ENCODE results near the gene ITGA11.

The ITGA11 gene

DNA sequence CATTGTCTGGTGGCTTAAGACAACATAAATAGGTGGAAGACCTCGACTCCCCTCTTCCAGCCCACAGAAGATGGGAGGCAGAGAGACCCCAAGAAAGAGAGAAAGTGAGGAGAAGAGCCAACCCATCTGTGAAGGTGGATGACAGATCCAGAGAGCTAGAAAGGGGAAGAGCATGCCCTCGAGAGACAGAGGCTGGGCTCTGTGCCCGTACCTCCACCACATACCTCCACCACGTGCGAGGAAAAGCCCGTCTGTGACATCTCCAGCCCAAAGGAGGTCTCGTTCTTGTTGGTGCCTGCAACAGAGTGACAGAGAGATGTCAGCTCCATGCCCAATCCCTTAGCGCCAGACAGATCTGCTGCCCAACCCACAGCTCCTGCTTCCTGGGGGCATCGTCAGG, 83.4 kb downstream of the ITGA11 start:
- no peak for DNase-seq

DNA sequence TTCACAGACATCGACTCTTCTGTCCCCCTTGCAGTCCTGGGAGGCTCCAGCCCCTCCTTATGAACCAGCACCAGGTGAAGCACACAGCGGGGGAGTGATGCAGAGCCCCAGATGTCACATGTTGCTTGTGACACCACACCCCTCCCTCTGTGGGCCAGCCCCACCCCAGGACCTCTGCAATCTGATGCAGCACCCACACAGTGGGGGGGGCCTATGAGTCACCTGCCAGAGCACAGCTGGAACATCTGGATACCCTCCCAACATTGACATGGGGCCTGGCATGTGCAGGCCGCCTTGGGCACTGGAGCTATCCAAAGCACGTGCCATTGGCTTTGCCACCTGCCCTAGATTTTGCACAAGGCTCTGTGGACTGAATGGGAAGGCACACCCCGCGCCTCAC, 83.9 kb downstream of the ITGA11 start:
- DNase-seq = no peak

DNA sequence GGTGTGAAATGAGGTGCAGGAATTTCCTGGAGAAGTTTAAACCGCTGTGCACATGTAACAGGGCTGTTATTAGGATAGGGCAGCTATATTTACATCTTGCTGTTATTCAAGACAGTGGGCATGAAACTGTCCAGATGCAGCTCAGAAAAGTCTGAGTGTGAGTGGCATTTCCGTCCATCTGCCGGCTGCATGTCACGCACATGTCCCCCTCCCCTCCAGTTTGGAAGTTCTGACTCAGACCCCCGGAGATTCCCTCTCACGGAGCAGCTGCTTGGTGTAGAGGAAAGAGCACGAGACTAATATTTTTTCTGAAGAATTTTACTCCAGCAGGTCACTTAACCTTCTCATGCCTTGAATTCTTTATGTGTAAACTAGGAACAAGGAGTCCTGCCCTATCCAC, 84.6 kb downstream of the ITGA11 start:
- no peak for DNase-seq

DNA sequence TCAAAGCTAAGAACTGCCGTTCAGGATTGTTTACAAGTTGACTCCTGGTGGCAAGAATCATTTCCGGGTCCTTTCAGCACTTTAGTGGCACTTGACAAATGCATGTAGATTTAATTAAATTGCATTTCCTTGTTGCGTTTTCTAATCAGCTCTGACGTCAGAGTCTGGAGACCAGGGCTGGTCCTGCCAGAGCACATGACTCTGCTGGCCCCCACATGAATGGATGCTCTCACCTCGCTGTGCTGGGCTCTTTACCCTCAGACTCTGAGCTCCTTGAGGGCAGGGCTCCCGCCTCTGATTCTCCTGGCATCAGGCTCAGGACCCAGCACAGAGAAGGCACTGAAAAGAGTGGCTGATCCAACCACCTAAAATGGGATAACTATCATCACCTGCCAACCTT, 85.0 kb downstream of the ITGA11 start:
- no peak for DNase-seq

DNA sequence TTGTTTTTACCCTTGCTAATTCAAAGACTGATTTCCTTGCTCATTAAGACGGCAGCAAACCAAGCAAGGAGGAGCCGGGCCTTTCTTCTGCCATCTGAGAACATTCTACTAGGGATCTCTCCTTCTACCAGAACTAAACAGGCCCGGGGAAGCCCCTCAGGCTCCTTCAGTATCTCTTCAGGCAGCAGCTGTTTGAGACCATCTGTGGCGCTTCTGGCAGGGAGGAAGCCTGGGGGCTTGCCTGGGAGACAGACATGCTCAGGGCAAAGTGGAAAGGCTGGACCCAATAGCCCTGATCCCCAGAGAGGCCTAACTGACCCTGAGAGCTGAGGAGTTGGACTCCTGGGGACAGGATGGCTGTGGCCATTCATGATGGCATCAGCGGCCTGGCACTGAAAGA, 86.5 kb downstream of the ITGA11 start:
- DNase-seq = no peak

DNA sequence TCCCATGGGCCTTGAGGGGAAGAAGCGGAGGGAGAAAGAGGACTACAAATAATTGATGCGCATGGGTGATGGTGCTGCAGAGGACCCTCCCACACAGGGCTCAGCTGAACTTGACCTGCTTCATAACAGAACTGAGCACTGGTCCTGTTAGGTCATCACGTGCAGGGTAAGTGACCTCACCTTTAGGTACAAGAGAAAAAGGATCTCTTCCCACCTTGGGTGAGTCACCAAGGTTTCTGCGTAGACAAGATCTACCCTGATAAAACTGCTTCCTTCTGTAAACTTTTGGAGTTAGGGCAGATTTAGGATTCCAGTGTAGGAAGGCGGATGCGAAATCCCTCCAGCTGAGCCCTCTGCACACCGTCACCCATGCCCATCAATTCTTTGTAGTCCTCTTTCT, 87.4 kb downstream of the ITGA11 start:
- no peak for DNase-seq

DNA sequence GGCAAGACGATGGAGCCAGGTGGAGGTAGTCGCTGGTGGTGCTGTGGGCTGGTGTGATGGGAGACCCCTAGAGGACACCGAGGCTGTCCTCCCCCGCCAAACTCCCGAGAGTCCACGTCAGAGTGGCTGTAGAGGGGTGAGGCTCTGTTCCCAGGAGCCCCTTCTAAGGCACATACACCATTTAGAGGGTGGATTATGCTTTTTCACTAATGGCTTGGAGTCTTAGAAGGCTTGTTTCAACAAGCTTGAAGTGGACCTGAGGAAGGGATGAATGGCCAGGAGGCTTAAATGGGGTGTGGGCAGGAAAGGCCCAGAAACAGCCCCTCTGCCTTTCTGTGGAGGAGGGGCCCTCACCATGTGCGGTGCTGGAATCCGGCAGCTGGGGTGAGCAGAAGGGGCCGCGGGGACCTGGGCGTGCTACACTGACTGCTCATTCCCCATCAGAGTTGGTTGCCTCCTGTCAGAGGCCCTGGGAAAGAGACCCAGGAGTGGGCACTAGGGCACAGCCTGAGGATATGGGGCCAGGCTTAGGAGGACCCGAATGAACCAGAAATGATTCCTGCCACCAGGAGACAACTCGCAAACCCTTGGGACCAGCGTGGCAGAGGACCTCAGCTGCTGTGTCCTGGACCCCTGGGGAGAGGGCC, 88.3 kb downstream of the ITGA11 start:
- no peak for DNase-seq

DNA sequence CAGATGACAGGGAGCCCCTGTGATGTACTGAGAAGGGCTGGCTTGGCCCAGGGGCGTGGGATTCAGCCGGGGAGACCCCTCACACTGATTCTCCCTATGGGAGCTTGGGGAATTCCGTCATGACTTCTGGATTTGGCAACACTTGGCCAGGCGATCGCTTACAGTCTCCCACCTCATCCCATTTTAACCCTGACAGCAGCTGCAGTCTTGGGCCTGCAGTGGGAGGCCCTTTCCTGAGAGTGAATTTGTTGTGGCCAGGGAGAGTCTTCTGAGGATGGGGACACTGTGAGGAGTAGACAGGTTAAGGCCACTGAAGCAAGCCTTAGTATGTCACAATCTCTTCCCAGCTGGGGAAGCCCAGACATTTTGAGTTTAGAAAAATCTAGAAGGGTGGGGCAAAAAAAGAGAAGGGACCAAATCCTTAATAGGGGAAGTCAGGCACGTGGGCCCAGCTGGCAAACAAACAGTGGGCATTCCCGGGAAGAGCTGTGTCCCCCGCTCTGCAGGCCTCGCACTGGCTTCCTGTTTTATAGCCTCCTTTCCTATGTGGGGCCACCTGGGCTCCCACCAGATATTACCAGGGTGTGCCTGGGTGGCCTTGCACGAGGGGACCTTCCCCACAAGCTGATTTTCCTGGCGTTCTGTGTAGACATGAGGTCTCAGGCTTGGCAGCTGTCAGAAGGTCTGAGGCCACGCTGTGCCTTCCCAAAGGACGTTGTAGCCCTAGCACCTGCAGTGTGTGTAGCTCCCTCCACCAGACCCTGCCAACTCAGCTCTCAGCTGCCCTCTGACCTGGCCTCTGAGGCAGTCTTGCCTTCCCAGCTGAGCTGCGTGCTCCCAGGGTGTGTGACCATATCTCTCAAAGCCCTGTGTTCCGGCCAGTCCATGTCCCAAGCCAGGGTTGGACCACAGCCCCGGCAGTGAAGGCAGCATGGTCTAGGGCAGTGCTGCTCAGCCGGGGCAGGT, 89.9 kb downstream of the ITGA11 start:
- DNase-seq = no peak

DNA sequence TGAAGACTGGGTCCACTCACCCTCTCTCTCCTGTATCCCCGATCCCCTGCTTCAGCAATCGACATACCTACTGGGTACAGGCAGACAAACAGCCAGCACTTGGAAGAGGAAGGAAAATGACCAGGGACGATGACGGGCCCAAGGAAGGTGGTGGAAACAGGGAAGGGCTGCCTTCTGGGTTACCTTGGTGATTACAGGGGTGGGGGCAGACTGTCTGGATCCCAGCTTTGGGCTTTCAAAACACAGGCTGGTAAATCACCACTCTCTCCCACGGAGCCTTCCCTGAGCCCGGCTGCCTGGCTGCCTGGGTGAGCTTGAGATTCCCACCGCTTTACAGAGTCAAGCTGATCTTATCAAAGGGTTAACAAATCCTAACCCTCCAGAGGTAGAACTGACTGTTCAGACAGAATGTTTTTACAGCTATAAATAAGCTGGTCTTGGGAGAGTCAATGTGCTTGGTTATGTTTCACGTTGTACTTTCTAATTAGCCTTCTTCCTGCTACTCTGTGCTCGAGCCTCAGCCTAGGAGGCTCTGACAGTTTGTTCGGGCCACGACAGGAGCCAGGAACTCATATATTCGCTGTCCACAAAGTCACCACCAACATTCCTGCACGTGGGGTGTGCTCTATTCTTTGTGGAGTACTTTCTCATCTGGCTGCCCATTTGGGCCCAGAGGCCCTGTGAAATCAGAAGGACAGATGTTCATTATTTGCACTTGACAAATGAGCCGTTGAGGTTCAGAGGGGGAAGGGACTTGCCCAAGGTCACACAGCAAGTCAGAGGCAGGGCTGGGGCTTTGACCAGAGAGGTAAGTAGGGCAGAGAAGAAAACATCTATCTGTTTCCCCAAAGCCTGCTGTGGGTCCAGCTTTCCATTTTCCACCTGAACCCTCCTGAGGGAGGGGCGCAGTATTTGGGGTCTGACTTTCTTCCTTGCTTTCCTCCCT, 91.0 kb downstream of the ITGA11 start:
- DNase-seq = no peak

DNA sequence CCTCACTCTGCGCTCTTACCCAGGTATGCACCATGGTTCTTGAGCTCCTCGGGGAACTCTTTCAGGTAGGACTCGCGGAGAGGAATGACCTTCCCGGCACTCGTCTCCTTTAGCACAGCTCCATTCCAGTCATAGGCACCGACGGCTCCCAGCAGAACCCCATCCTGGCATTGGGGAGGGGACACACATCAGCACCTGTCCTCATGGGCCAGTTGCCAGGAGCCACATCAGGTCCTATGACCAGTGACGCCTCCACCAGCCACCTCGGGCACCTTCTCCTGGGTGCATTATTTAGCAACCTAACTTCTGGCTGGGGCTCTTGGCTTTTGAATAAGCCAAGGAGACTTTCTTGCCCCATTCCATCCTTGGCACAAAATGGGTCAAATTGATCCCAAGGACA, 92.5 kb downstream of the ITGA11 start:
- no peak for DNase-seq

DNA sequence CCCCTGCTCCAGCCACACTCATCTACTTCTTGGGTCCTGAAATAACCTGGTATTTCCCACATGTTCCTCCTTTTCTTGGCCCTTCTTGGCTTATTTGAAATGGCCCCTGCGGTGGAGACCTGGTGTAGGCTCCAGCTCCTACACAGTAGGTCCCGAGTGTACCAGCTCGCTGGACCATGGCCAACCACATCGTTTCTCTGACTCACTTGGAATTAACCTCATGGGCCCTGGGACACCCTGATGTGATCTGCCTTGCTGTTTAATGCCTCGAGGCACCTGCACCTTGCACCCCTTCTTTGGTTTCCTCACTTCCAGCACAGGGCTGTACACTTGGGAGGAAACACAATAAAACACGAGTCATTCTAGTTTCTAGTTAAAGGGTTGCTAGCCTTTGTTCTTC, 94.1 kb downstream of the ITGA11 start:
- no peak for DNase-seq

DNA sequence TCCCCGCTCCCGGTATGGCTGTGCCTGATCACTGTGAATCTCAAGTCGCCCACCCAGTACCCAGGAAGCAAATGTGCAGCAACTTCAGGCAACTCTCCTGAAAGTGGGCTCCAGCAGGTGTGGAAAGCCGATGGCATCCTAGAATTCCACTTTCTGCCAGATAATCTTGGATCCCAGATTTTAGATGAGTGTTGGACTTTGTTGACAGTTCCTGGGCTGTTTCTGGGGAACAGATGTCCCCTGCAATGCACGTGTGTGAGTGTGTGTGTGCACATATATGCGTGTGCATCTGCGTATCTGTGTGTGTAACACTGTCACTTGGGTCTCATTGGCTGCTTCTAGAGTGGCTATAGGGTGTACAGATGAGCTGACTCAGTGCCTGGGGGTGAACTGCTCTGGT, 95.4 kb downstream of the ITGA11 start:
- no peak for DNase-seq

DNA sequence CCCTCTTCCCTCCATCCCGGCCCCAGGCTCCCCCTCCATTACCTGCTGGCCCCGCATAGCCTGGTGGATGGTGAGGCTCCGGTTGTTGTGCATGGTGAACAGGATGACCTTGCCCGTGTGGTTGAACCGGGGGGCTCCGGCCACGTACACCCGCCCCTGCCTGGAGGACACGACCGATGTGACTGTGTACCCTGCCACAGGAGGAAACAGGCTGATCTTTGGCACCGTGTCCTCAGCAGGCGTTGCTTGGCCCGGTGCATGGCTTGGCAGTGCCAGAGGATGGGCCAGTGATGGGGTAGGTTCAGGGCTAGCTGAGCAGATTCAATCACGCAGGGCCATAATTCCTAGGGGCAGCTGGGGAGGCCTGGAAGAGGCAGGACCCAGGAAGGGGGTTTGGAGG, 96.3 kb downstream of the ITGA11 start:
- DNase-seq = no peak

DNA sequence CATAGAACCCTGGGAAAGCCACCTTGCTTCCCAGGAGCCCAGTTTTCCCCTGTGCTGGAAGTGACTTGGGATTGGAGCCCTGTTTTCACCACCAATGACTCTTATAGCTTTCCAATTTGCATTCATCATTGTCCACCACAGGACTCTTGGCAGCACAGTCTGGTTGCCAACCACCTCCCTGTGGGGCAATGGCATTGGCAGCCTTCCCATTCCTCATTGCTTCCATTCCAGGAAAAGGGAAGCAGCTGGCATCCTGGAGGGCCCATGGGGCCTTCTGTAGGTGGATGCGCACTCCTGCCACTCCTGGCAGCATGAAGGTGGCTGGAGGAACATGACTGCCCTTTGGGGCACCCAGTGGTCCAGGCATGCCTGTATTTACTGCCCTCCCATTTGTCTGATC, 96.7 kb downstream of the ITGA11 start:
- no peak for DNase-seq

DNA sequence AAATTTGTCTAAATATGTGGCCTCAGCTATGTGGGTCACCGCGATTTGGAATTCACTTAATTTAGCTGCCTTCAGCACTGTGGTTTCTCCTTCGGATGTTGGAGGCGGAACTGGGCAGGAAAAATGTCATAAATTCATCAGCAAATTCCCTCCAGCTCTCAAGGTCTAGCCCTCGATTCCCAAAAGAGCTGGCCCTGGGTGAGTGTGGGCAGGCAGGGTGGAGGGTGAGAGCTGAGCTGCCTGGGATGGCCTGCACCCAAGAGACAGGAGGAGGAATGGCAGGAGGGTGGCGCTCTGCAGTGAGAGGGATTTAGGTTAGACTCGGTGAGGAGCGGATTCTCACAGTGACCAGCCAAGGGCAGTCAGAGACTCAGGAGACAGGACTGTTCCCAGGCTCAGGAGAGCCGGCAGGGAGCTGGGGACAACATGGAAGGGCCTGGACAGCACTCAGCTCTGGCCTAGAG, 97.3 kb downstream of the ITGA11 start:
- DNase-seq = no peak

DNA sequence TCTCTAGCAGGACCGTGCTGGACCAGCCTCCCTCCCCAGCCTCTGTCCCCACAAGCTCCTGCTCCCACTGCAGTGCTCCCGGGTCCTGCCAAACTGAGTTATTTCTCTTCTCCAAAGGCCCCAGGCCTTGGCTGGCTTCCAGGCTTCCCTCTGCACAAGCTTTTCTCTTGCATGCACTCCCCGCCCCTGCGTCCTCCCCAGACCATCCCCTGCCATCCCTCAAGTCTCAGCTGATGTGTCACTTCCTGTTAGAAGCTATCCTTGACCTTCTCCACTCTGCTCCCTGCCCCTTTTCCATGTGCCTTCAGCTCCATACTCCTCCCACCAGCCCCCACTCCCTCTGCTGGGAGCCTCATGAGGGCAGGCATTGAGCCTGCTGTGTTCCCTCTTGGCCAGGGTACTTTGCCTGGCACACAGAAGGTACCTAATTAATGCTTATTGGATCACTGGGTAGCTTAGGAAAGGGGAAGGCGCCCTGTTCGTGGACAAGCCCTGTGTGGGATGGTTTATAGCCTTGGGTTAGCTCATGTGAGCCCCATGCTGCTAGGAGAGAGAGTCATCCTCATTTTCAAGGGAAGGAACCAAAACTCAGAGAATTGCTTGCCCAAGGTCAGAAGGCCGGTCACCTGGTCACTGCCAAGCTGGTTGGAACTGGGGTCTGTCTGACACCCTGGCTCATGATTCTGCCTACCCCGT, 98.0 kb downstream of the ITGA11 start:
- DNase-seq = no peak

DNA sequence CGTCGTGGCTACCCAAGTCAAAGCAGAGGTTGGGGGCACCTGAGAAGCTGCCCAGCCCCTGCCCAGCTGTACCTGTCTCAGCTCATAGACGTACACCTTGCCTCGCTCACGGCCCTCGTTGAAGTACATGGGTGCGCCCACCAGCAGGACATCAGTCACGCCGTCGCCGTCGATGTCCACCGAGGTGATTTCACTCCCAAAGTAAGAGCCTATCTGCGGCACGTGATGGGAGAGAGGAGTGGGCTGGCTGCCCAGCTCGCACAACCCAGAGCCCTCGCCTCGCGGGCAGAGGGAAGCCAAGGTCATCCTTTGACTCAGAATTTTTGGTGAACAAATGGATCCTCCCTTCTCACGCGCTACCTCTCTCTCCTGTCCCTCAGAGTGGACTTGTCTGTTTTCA, 99.7 kb downstream of the ITGA11 start:
- no peak for DNase-seq

DNA sequence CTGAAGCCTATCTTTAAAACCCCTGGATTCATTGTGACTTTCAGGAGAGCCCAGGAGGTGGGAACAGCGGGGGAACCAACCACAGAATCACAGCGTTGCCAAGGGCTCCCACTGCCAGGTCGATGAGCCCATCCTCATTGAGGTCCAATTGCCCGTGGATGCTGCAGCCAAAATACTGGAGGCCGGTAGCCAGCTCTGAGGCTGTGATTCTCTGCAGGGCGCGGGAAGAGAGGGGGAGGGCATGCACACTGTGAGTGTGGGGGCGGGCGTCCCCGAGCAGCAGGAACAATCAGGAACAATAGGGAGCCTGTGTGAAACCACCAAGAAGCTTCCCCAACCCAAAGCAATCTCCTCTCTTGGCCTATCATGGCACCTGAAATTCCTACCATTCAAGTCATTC, 101.1 kb downstream of the ITGA11 start:
- DNase-seq = no peak

DNA sequence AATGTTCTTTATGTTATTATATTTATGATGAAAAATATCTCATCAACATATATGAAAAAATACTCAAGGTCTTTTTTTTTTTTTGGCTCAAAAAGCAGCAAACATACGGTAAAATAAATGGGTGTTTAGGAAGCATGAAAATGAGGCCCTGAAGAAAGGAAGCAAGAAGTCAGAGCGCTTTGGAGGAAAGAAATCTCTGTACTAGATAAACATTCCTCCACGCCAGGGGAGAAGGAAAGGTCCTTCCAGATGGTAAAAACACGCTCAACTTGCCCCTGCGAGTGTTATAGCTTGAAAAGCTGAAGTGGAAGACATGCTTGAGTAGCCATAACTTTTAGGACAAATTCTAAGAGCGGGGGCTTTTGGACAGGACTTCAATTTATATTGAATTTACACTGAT, 101.5 kb downstream of the ITGA11 start:
- no peak for DNase-seq

DNA sequence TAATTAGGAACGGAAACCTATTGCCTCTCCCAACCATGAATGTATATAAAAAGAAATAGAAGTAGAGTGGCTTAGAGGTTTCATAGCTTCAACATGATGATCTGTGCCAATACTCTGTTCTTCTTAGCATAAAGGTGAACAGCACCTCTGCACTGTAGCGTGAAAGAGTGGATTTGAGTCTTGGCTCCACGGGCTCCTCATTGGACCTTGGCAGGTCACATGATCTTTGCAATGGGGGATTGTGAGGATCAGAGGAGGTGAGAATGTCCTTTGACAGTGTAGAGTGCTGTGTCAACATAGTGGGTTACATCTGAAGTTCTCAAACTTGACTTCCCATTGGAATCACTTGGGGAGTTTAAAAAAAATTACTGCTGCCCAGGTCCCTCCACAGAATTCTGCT, 103.0 kb downstream of the ITGA11 start:
- no peak for DNase-seq

DNA sequence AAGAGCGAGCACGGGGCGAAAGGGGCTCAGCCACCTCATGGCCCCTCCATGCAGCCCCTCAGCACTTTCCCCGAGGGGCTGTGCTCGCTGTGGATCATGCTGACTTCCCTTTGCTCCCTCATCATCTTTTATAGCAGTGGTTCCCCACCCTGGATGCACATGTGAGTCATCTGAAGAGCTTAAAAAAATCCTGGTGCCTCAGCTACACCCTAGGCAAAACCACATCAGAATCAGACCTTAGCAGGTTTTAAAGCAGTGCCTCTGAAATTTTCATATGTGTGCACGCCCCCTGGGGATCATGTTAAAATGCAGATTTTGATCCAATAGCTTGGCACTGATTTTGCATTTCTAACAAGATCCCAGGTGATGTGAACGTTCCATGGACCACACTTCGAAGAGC, 103.5 kb downstream of the ITGA11 start:
- no peak for DNase-seq

DNA sequence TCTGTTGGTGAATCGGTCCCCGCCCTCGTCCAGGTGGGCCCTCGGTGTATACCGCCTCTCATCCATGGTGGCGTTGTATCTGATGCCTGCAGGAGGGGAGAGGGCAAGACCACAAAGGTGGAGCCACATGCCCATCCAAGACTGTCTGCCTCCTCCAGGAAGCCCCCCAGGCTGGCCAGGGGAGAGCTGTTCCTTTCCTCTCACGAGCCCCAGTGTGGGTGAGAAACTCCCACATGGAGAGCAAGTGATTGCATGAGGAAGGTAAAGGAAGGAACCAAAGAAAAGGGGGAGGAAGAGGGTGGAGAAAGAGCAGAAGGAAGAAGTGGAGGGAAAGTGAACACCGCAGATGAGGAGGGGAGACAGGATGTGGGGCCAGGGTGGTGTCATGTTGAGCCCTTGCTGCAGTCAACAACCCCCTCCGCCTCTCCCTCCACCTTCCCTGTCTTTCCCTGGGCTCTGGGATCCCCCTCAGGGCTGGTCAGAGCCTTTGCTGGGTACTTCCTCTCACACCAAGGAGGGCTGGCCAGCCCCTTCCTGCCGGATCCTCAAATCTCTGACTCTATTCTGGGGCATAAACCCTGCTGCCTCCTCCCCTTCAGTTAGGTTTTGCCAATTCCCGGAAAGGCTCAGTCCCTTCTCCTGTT, 105.1 kb downstream of the ITGA11 start:
- DNase-seq = no peak
